ENCODE data around the gene SEC63. TPM values are rescaled to one million over a fixed set of nuclear protein-coding genes. Genes with fewer than 3 reads are reported as not detected.

The SEC63 gene
- total and polyA plus RNA-seq, 4 donors = 20.7 to 69.4 (median 27.4) TPM

DNA sequence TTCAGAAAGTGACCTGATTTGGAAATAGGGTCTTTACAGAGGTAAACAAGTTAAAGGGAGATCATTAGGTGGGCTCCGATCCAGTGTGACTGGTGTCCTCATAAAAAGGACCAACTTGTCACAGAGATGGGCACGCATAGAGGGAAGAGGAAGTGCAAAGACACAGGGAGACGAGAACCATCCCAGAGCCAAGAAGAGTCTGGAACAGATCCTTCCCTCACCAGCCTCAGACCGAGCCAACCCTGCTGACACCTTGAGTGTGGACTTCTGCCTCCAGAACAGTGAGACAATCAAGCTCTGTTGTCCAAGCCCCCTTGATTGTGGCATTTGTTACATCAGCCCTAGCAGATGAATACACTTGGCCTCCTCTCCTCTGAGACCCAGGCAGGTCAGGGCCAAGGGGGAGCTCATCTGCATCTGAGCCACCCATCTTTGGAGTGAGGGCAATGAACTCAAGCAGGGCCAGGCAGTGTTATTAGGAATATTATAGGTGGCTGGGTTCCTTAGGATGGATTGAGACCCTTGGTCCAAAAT, 111.7 kb downstream of the SEC63 start:
- no peaks in the 10 kb centered on the region for H3K36me3 ChIP-seq (ENCODE audit: control insufficient read depth in 4 of 4, insufficient read depth in 3 of 4, low read depth in 1 of 4, low read length in 3 of 4)
- peaks cover 2 to 11% (median 4%) of the 10 kb centered on the region in 4 donors for H3K4me1 ChIP-seq (ENCODE audit: control insufficient read depth in 4 of 4, insufficient read depth in 4 of 4, low read length in 3 of 4)
- H3K27me3 ChIP-seq (ENCODE audit: control insufficient read depth in 4 of 4, insufficient read depth in 4 of 4, low read length in 3 of 4) = no peaks in the 10 kb centered on the region
- no peak overlapping the region for H3K9ac ChIP-seq (ENCODE audit: low read depth in 1 of 2, low read length in 2 of 2)
- TF ChIP-seq, protein P1, sequence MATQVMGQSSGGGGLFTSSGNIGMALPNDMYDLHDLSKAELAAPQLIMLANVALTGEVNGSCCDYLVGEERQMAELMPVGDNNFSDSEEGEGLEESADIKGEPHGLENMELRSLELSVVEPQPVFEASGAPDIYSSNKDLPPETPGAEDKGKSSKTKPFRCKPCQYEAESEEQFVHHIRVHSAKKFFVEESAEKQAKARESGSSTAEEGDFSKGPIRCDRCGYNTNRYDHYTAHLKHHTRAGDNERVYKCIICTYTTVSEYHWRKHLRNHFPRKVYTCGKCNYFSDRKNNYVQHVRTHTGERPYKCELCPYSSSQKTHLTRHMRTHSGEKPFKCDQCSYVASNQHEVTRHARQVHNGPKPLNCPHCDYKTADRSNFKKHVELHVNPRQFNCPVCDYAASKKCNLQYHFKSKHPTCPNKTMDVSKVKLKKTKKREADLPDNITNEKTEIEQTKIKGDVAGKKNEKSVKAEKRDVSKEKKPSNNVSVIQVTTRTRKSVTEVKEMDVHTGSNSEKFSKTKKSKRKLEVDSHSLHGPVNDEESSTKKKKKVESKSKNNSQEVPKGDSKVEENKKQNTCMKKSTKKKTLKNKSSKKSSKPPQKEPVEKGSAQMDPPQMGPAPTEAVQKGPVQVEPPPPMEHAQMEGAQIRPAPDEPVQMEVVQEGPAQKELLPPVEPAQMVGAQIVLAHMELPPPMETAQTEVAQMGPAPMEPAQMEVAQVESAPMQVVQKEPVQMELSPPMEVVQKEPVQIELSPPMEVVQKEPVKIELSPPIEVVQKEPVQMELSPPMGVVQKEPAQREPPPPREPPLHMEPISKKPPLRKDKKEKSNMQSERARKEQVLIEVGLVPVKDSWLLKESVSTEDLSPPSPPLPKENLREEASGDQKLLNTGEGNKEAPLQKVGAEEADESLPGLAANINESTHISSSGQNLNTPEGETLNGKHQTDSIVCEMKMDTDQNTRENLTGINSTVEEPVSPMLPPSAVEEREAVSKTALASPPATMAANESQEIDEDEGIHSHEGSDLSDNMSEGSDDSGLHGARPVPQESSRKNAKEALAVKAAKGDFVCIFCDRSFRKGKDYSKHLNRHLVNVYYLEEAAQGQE (IDR thresholded peaks at IDR 0.05) = no peak
- TF ChIP-seq FOXA1 (IDR thresholded peaks at IDR 0.05) (no peak), FOXA2 (IDR thresholded peaks at IDR 0.05) (no peak), RXRA (IDR thresholded peaks at IDR 0.05) (no peak)
- no peak for DNase-seq (ENCODE audit: low spot score)
- 46% methylated on average over 4 of the region's 4 CpGs for WGBS
- no peaks in the 10 kb centered on the region for H3K9me3 ChIP-seq (ENCODE audit: control insufficient read depth in 4 of 4, low read length in 3 of 4)
- no peak overlapping the region for H3K27ac ChIP-seq (ENCODE audit: low read depth in 1 of 2, low read length in 2 of 2)
- H3K4me3 ChIP-seq (ENCODE audit: low read depth in 1 of 3, low read length in 3 of 3) = no peak overlapping the region

DNA sequence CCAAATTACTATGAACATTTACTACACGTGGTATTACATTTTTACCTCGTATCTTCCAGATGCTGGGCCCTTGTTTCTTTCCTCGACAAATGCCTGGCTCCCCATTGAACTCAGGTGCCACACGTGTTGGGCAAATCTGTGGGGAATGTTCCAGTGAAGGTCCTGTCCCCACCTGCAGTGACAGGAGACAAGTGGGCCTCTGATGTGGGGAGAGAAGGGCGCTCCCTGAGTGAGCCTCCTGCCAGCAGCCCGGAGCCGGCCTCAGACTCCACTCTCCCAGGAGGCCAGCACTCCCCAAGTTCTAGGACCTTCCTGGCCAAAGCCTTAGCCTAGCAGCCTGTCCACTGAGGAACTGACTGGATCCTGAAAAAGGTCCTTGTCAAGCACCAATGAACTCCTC, 112.2 kb downstream of the SEC63 start:
- Histone ChIP-seq H3K36me3 (ENCODE audit: control insufficient read depth in 4 of 4, insufficient read depth in 3 of 4, low read depth in 1 of 4, low read length in 3 of 4) (no peaks in the 10 kb centered on the region), H3K9me3 (ENCODE audit: control insufficient read depth in 4 of 4, low read length in 3 of 4) (no peaks in the 10 kb centered on the region), H3K4me3 (ENCODE audit: low read depth in 1 of 3, low read length in 3 of 3) (no peak overlapping the region), H3K27me3 (ENCODE audit: control insufficient read depth in 4 of 4, insufficient read depth in 4 of 4, low read length in 3 of 4) (no peaks in the 10 kb centered on the region), H3K9ac (ENCODE audit: low read depth in 1 of 2, low read length in 2 of 2) (no peak overlapping the region), H3K27ac (ENCODE audit: low read depth in 1 of 2, low read length in 2 of 2) (no peak overlapping the region), H3K4me1 (ENCODE audit: control insufficient read depth in 4 of 4, insufficient read depth in 4 of 4, low read length in 3 of 4) (peaks cover 2 to 11% (median 4%) of the 10 kb centered on the region in 4 donors)
- TF ChIP-seq RXRA (IDR thresholded peaks at IDR 0.05) = no peak
- TF ChIP-seq EGR1 (IDR thresholded peaks at IDR 0.05; ENCODE audit: low read depth in 2 of 2) = no peak
- TF ChIP-seq, protein P2, sequence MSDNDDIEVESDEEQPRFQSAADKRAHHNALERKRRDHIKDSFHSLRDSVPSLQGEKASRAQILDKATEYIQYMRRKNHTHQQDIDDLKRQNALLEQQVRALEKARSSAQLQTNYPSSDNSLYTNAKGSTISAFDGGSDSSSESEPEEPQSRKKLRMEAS (IDR thresholded peaks at IDR 0.05) = no peak
- TF ChIP-seq RAD21 (IDR thresholded peaks at IDR 0.05) = no peak
- TF ChIP-seq, protein P3, sequence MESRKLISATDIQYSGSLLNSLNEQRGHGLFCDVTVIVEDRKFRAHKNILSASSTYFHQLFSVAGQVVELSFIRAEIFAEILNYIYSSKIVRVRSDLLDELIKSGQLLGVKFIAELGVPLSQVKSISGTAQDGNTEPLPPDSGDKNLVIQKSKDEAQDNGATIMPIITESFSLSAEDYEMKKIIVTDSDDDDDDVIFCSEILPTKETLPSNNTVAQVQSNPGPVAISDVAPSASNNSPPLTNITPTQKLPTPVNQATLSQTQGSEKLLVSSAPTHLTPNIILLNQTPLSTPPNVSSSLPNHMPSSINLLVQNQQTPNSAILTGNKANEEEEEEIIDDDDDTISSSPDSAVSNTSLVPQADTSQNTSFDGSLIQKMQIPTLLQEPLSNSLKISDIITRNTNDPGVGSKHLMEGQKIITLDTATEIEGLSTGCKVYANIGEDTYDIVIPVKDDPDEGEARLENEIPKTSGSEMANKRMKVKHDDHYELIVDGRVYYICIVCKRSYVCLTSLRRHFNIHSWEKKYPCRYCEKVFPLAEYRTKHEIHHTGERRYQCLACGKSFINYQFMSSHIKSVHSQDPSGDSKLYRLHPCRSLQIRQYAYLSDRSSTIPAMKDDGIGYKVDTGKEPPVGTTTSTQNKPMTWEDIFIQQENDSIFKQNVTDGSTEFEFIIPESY (IDR thresholded peaks at IDR 0.05) = no peak
- 96% methylated on average over 7 of the region's 7 CpGs for WGBS
- no peak for DNase-seq (ENCODE audit: low spot score)

DNA sequence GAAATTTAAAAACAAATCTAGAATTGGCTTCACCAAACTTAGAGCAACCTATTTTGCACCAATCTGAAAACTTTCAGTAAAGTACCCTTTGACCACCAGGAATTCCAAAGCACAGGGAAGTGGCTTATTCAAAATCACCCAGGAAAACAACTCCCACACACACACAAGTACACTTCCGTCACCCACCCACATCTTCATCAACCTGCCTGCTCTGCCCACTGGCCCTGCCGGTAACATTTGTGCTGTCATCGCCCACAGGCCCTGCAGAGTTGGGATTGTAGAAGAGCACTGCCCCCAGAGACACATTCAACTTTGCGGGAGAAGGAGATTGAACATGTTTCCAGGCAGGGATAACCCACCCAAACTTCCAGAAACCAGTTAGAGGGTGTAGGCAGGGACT, 114.6 kb downstream of the SEC63 start:
- Histone ChIP-seq H3K36me3 (ENCODE audit: control insufficient read depth in 4 of 4, insufficient read depth in 3 of 4, low read depth in 1 of 4, low read length in 3 of 4) (no peaks in the 10 kb centered on the region), H3K4me1 (ENCODE audit: control insufficient read depth in 4 of 4, insufficient read depth in 4 of 4, low read length in 3 of 4) (peaks cover 2 to 7% (median 3%) of the 10 kb centered on the region in 4 donors), H3K9me3 (ENCODE audit: control insufficient read depth in 4 of 4, low read length in 3 of 4) (no peaks in the 10 kb centered on the region), H3K9ac (ENCODE audit: low read depth in 1 of 2, low read length in 2 of 2) (no peak overlapping the region), H3K27ac (ENCODE audit: low read depth in 1 of 2, low read length in 2 of 2) (no peak overlapping the region), H3K4me3 (ENCODE audit: low read depth in 1 of 3, low read length in 3 of 3) (no peak overlapping the region), H3K27me3 (ENCODE audit: control insufficient read depth in 4 of 4, insufficient read depth in 4 of 4, low read length in 3 of 4) (no peaks in the 10 kb centered on the region)
- WGBS = 74% methylated on average over 4 of the region's 4 CpGs
- no peak for DNase-seq (ENCODE audit: low spot score)
- TF ChIP-seq NR2F2 (IDR thresholded peaks at IDR 0.05) (no peak), FOXA1 (IDR thresholded peaks at IDR 0.05) (no peak), EGR1 (IDR thresholded peaks at IDR 0.05; ENCODE audit: low read depth in 2 of 2) (peak in 1 of 2 donors; percentile 34), HNF4G (IDR thresholded peaks at IDR 0.05) (no peak), YY1 (IDR thresholded peaks at IDR 0.05) (no peak)
- TF ChIP-seq, protein P4, sequence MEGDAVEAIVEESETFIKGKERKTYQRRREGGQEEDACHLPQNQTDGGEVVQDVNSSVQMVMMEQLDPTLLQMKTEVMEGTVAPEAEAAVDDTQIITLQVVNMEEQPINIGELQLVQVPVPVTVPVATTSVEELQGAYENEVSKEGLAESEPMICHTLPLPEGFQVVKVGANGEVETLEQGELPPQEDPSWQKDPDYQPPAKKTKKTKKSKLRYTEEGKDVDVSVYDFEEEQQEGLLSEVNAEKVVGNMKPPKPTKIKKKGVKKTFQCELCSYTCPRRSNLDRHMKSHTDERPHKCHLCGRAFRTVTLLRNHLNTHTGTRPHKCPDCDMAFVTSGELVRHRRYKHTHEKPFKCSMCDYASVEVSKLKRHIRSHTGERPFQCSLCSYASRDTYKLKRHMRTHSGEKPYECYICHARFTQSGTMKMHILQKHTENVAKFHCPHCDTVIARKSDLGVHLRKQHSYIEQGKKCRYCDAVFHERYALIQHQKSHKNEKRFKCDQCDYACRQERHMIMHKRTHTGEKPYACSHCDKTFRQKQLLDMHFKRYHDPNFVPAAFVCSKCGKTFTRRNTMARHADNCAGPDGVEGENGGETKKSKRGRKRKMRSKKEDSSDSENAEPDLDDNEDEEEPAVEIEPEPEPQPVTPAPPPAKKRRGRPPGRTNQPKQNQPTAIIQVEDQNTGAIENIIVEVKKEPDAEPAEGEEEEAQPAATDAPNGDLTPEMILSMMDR (IDR thresholded peaks at IDR 0.05; ENCODE audit: low read depth, low read length, missing input control) = no peak
- TF ChIP-seq, protein P5, sequence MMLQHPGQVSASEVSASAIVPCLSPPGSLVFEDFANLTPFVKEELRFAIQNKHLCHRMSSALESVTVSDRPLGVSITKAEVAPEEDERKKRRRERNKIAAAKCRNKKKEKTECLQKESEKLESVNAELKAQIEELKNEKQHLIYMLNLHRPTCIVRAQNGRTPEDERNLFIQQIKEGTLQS (IDR thresholded peaks at IDR 0.05) = no peak

Data from liver (tissue), 9 donors.